ENCODE data around the gene CRYBB1.

CRYBB1 gene

DNA sequence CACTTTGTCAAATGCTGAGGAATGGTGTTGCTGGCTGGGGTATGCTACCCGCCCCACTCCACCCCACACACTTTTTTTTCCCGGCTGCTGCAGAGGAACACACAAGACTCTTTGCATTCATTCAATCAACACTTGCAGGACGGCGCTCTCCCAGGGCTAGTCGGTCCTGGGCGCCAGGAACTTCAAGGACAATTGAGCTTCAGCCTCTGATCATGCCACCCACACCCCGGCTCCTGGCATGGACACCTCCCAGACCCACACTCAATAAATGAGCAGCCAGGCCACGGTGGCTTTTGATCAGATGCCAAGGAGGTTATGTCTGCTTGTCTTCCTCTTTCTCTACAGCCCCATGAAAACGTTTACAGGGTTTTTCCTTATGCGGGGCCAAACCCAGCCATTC lies 47.7 kb downstream of the CRYBB1 start:
- no peaks in the 10 kb centered on the region for H3K9me3 ChIP-seq (ENCODE audit: control insufficient read depth, low read length)
- H3K79me2 ChIP-seq, result no peaks in the 10 kb centered on the region
- no peak overlapping the region for H3K27ac ChIP-seq
- no peaks in the 10 kb centered on the region for H3K4me1 ChIP-seq
- H3K9ac ChIP-seq, result no peak overlapping the region
- no peak overlapping the region for H3K4me3 ChIP-seq (ENCODE audit: low read depth, low read length)
- H3K36me3 ChIP-seq (ENCODE audit: control insufficient read depth, insufficient read depth, low read length), result no peaks in the 10 kb centered on the region
- H3K4me2 ChIP-seq (ENCODE audit: low read length), result no peak overlapping the region
- H2AFZ ChIP-seq, result no peak overlapping the region
- TF ChIP-seq, protein P1, sequence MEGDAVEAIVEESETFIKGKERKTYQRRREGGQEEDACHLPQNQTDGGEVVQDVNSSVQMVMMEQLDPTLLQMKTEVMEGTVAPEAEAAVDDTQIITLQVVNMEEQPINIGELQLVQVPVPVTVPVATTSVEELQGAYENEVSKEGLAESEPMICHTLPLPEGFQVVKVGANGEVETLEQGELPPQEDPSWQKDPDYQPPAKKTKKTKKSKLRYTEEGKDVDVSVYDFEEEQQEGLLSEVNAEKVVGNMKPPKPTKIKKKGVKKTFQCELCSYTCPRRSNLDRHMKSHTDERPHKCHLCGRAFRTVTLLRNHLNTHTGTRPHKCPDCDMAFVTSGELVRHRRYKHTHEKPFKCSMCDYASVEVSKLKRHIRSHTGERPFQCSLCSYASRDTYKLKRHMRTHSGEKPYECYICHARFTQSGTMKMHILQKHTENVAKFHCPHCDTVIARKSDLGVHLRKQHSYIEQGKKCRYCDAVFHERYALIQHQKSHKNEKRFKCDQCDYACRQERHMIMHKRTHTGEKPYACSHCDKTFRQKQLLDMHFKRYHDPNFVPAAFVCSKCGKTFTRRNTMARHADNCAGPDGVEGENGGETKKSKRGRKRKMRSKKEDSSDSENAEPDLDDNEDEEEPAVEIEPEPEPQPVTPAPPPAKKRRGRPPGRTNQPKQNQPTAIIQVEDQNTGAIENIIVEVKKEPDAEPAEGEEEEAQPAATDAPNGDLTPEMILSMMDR (IDR thresholded peaks at IDR 0.05), result no peak
- no peaks in the 10 kb centered on the region for H3K27me3 ChIP-seq (ENCODE audit: control insufficient read depth, insufficient read depth, low read length)

DNA sequence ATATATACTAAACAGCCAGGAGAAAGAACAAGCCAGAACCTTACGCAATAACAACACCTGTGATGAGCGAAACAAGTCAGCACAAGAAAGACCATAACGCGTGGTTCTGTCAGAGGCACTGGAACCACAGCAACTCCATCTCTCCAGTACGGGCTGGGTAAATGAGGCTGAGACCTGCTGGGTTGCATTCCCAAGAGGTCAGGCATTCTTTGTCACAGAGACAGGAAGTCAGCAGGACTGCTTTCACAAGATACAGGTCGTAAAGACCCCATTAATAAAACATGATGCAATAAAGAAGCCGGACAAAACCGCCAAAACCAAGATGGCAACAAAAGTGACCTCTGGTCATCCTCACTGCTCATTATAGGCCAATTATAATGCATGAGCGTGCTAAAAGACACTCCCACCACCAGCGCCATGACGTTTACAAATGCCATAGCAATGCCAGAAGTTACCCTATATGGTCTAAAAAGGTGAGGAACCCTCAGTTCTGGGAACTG lies 49.6 kb downstream of the CRYBB1 start:
- no peak overlapping the region for H3K4me3 ChIP-seq (ENCODE audit: low read depth, low read length)
- H3K9me3 ChIP-seq (ENCODE audit: control insufficient read depth, low read length), result no peaks in the 10 kb centered on the region
- no peaks in the 10 kb centered on the region for H3K36me3 ChIP-seq (ENCODE audit: control insufficient read depth, insufficient read depth, low read length)
- H3K79me2 ChIP-seq, result no peaks in the 10 kb centered on the region
- no peaks in the 10 kb centered on the region for H3K27me3 ChIP-seq (ENCODE audit: control insufficient read depth, insufficient read depth, low read length)
- no peak overlapping the region for H2AFZ ChIP-seq
- H3K9ac ChIP-seq, result no peak overlapping the region
- H3K4me1 ChIP-seq, result no peaks in the 10 kb centered on the region
- TF ChIP-seq, protein P1 (IDR thresholded peaks at IDR 0.05), result no peak
- H3K27ac ChIP-seq, result no peak overlapping the region
- H3K4me2 ChIP-seq (ENCODE audit: low read length), result no peak overlapping the region

DNA sequence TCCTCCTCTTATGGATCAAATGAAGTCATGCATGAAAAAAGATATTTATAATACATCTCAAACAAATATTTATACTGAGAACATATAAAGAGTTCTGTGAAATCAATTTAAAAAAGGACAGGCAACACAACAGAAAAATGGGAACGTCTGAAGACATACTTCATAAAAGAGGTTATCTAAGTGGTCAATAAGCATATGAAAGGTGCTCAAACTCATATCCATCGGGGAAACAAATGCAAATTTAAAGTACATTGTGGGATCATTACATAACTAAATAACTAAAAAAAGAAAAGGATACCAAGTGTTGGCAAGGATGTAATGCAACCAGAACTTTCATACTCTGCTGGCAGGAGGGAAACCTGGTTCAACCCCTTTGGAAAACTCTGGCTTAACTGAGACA lies 50.2 kb downstream of the CRYBB1 start:
- Histone ChIP-seq H3K79me2 (no peaks in the 10 kb centered on the region), H3K4me1 (no peaks in the 10 kb centered on the region), H3K27ac (no peak overlapping the region), H3K4me2 (ENCODE audit: low read length) (no peak overlapping the region), H3K9ac (no peak overlapping the region), H2AFZ (no peak overlapping the region), H3K36me3 (ENCODE audit: control insufficient read depth, insufficient read depth, low read length) (no peaks in the 10 kb centered on the region), H3K27me3 (ENCODE audit: control insufficient read depth, insufficient read depth, low read length) (no peaks in the 10 kb centered on the region), H3K4me3 (ENCODE audit: low read depth, low read length) (no peak overlapping the region), H3K9me3 (ENCODE audit: control insufficient read depth, low read length) (no peaks in the 10 kb centered on the region)
- TF ChIP-seq, protein P1 (IDR thresholded peaks at IDR 0.05), result no peak

DNA sequence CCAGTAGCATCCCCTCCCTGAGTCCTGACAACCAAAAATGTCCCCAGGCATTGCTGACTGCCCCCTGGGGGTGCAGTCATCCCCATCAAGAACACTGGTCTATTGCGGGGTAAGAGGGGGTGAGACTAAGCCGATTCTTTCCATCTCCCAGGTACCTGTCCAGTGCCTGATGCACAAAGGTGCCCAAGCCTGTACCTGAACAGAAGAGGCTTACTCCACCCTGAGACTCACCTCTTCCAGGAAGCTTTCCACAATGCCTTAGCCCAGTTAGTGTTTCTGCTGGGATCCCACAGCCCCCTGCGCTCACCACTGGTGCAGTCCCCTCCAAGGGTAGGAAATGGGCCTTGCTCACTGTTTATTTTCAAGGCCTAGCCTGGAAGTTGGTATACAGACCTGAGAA lies 50.8 kb downstream of the CRYBB1 start:
- H3K27ac ChIP-seq, result no peak overlapping the region
- no peaks in the 10 kb centered on the region for H3K9me3 ChIP-seq (ENCODE audit: control insufficient read depth, low read length)
- no peak overlapping the region for H3K9ac ChIP-seq
- H3K79me2 ChIP-seq, result no peaks in the 10 kb centered on the region
- no peaks in the 10 kb centered on the region for H3K36me3 ChIP-seq (ENCODE audit: control insufficient read depth, insufficient read depth, low read length)
- TF ChIP-seq, protein P1 (IDR thresholded peaks at IDR 0.05), result no peak
- no peaks in the 10 kb centered on the region for H3K4me1 ChIP-seq
- no peak overlapping the region for H2AFZ ChIP-seq
- no peak overlapping the region for H3K4me2 ChIP-seq (ENCODE audit: low read length)
- H3K4me3 ChIP-seq (ENCODE audit: low read depth, low read length), result no peak overlapping the region
- H3K27me3 ChIP-seq (ENCODE audit: control insufficient read depth, insufficient read depth, low read length), result no peaks in the 10 kb centered on the region

DNA sequence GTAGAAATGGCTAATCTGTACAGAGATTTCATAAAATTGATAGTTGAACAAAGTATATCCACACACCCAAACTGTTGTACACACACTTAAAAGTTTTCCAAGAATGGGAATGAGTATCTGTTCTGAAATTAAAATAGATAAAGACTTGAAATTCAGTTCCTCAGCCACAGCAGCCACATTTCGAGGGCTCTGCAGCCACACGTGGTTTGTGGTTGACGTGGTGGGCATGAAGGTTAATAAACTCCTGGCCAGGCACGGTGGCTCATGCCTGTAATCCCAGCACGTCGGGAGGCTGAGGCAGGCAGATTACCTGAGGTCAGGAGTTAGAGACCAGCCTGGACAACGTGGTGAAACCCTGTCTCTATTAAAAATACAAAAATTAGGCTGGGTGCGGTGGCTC lies 51.9 kb downstream of the CRYBB1 start:
- H2AFZ ChIP-seq, result no peak overlapping the region
- H3K4me1 ChIP-seq, result no peaks in the 10 kb centered on the region
- no peaks in the 10 kb centered on the region for H3K79me2 ChIP-seq

More for the DNA sequence above, 51.9 kb downstream of the CRYBB1 start:
- H3K27ac ChIP-seq, result no peak overlapping the region
- no peaks in the 10 kb centered on the region for H3K36me3 ChIP-seq (ENCODE audit: control insufficient read depth, insufficient read depth, low read length)
- H3K9ac ChIP-seq, result no peak overlapping the region
- H3K9me3 ChIP-seq (ENCODE audit: control insufficient read depth, low read length), result no peaks in the 10 kb centered on the region
- TF ChIP-seq, protein P1 (IDR thresholded peaks at IDR 0.05), result no peak
- H3K4me2 ChIP-seq (ENCODE audit: low read length), result no peak overlapping the region
- H3K27me3 ChIP-seq (ENCODE audit: control insufficient read depth, insufficient read depth, low read length), result no peaks in the 10 kb centered on the region
- no peak overlapping the region for H3K4me3 ChIP-seq (ENCODE audit: low read depth, low read length)
